Keratinocyte (primary cell): ENCODE data around the gene WDR49.

Source experiments
- EZH2 ChIP-seq: IDR thresholded peaks from one replicate; pipeline ENCODE4 v1.6.1; 2012; ENCODE audit warnings: inconsistent platforms, mild to moderate bottlenecking, low read length, moderate library complexity
- TF ChIP-seq, protein P1 (sequence below), 3 experiments: IDR thresholded peaks in 1 of 3; conservative IDR thresholded peaks in 1 of 3; optimal IDR thresholded peaks in 1 of 3; 2 replicates in 2 of 3; 3 replicates in 1 of 3; pipeline versions ENCODE3 to v1.5.1; 2011; ENCODE audit warnings: low read length in 3 of 3, mild to moderate bottlenecking in 3 of 3, moderate library complexity in 2 of 3, control low read depth in 1 of 3, inconsistent platforms in 1 of 3; ENCODE audit not compliant: insufficient read depth in 2 of 3; ENCODE audit errors: extremely low read depth in 1 of 3

DNA sequence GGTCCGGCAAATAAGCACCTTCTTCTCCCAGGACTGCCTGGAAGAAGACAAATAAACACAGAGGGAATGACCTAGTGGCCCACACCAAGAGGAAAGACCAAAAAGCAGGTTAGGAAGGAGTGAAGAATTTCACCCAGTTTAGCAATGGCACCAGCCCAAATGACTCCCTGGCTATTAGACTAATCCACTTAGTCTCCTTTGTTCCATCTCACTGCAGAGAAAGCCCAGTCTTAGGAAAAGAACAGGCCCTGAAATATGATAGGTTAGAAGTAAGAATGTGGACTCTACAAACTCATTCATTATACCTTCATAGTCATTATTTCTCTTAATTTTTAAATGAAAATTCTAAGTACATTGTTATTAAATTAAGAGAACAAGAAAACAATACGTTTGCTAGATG is 203.1 kb downstream of the WDR49 start:
- TF ChIP-seq, protein P1, sequence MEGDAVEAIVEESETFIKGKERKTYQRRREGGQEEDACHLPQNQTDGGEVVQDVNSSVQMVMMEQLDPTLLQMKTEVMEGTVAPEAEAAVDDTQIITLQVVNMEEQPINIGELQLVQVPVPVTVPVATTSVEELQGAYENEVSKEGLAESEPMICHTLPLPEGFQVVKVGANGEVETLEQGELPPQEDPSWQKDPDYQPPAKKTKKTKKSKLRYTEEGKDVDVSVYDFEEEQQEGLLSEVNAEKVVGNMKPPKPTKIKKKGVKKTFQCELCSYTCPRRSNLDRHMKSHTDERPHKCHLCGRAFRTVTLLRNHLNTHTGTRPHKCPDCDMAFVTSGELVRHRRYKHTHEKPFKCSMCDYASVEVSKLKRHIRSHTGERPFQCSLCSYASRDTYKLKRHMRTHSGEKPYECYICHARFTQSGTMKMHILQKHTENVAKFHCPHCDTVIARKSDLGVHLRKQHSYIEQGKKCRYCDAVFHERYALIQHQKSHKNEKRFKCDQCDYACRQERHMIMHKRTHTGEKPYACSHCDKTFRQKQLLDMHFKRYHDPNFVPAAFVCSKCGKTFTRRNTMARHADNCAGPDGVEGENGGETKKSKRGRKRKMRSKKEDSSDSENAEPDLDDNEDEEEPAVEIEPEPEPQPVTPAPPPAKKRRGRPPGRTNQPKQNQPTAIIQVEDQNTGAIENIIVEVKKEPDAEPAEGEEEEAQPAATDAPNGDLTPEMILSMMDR (optimal IDR thresholded peaks at IDR 0.05 in 1 of 3, IDR thresholded peaks at IDR 0.05 in 1 of 3, conservative IDR thresholded peaks at IDR 0.05 in 1 of 3; ENCODE audit: extremely low read depth in 1 of 3, insufficient read depth in 2 of 3, low read length in 3 of 3), result no peak
- no peak for TF ChIP-seq EZH2
